ENCODE data around the gene ZFYVE27. TPM values are rescaled to one million over a fixed set of nuclear protein-coding genes. Genes with fewer than 3 reads are reported as not detected.
A peak's percentile ranks its signal among the peaks of the same experiment; 100 is the strongest.

The ZFYVE27 gene, protein sequence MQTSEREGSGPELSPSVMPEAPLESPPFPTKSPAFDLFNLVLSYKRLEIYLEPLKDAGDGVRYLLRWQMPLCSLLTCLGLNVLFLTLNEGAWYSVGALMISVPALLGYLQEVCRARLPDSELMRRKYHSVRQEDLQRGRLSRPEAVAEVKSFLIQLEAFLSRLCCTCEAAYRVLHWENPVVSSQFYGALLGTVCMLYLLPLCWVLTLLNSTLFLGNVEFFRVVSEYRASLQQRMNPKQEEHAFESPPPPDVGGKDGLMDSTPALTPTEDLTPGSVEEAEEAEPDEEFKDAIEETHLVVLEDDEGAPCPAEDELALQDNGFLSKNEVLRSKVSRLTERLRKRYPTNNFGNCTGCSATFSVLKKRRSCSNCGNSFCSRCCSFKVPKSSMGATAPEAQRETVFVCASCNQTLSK
- total RNA-seq, result 23.7 and 24.2 TPM in 2 replicates
- polyA plus RNA-seq, result 16.3 and 17.4 TPM in 2 replicates
- 12.2 and 15.0 TPM in 2 replicates for polyA plus RNA-seq (2011; cell fraction: cytosol; rRNA removed)
- 82.0 and 82.2 TPM in 2 replicates for polyA plus RNA-seq (2011; cell fraction: nucleus; rRNA removed)
- polyA plus RNA-seq (2012), result 14.8 and 15.0 TPM in 2 replicates
- 23.1 and 24.9 TPM in 2 replicates for polyA minus RNA-seq
- polyA minus RNA-seq (2011; cell fraction: cytosol; rRNA and poly(A)+ RNA removed), result 10.0 TPM
- polyA minus RNA-seq (2011; cell fraction: nucleus; rRNA and poly(A)+ RNA removed), result 25.1 and 37.1 TPM in 2 replicates
- percentile 74 among the genes with signal in this experiment for Bru-seq, nascent RNA
- percentile 77 among the genes with signal in this experiment for BruChase-seq, experiment 1, labeled RNA remaining after a 6-hour chase
- BruChase-seq, experiment 2, labeled RNA remaining after a 2-hour chase, result percentile 93 among the genes with signal in this experiment
- long read RNA-seq, partial matches to known transcripts, result 9 of 38 reads
- long read RNA-seq, other reads (novel, unspliced or antisense), result 25 of 38 reads

DNA sequence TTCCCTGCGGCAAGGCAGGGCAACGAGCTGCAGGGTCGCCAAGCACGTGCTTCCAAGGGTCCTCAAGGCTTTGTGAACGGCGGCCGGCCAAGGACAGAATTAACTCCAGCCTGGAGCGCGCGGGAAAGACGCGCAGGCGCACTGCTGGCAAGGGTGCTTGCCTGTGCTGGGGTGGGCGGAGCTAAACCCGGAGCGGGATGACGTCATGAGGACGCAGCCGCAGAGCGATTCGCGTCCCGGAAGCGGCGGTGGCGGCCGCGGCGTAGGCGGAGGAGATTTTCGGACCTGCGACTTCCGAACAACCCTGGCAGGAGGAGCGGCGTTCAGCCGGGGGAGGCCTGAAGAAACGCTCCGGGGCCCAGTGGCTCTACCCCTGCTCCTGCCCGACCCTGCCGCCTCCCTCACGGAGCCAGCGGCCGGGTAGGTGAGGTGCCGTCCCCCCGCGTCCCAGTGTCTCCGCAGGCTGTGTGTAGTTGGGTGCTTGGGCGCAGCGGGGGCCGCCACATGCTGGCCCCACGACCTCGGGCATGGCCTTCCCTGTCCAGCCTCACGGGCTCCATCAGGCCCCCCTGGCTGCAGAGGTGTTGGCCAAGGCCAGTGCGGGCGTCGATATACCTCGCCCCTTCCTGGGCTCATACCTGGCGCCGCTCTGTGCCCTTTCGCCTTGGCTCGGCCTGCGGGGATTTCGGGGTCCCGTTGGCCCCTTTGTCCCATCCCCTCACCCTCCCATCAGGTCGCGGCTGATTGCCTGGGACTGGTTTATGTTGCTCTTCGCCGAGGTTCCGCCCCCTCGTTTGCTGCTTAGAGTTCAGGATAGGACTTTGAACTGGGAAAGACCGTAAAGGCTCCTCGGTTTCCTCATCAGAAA, at the start of gene ZFYVE27:
ZFYVE27 (plus strand) TSS at position 227 of the 868 bp plus-strand sequence. CDS start 1,350 bp downstream, outside the sequence.
- ChIA-PET POLR2A (no interaction called here), CTCF (interaction anchor here (1.0 to 21.8 kb wide), 4 partner anchors 10 to 304 kb away, joined by 4 to 863 read pairs (median 4); partner anchors contain the start of genes AVPI1 and MARVELD1)
- Histone ChIP-seq H3K4me2 (ENCODE audit: insufficient read depth, low read length) (peak within 1 kb of the TSS; percentile 73), H3K4me3 (replicated peaks in 1 of 3; ENCODE audit: insufficient read depth in 1 of 3, low read depth in 1 of 3, low read length in 3 of 3) (peak within 1 kb of the TSS; percentile 46 to 72 (median 63)), H3K36me3 (ENCODE audit: control insufficient read depth in 2 of 2, extremely low read depth in 1 of 2, insufficient read depth in 2 of 2, low read length in 2 of 2) (no peaks in the 10 kb centered on the region), H3K4me1 (ENCODE audit: control insufficient read depth, extremely low read depth, insufficient read depth, low read length) (peaks cover 8% of the 10 kb centered on the region), H3K9ac (replicated peaks; ENCODE audit: extremely low read depth, insufficient read depth, low read length) (peak within 1 kb of the TSS; percentile 68), H4K20me1 (replicated peaks; ENCODE audit: control insufficient read depth, extremely low read depth, insufficient read depth, low read length) (no peaks in the 10 kb centered on the region), H3K27me3 (ENCODE audit: control insufficient read depth in 2 of 2, insufficient read depth in 2 of 2, low read length in 2 of 2) (no peaks in the 10 kb centered on the region), H3K9me1 (replicated peaks; ENCODE audit: control insufficient read depth, extremely low read depth, insufficient read depth, low read length) (no peaks in the 10 kb centered on the region), H3K79me2 (ENCODE audit: control insufficient read depth, insufficient read depth, low read length) (peaks cover 25% of the 10 kb centered on the region), H2AFZ (ENCODE audit: low read depth, low read length) (peak within 1 kb of the TSS; percentile 72), H3K9me3 (replicated peaks; ENCODE audit: control insufficient read depth, insufficient read depth, low read length) (no peaks in the 10 kb centered on the region), H3K27ac (ENCODE audit: insufficient read depth, low read depth, low read length) (peak within 1 kb of the TSS; percentile 37)
- TF ChIP-seq POLR2A (IDR thresholded peaks at IDR 0.05; ENCODE audit: low read depth, low read length) (peak; percentile 93), JUN (IDR thresholded peaks at IDR 0.05; ENCODE audit: borderline replicate concordance, insufficient read depth, insufficient read length, low read depth) (peak; percentile 87), POLR2AphosphoS5 (IDR thresholded peaks at IDR 0.05; ENCODE audit: insufficient read depth, low read depth, low read length) (peak; percentile 93), GATA2 (IDR thresholded peaks at IDR 0.05; ENCODE audit: insufficient read depth, insufficient read length, low read depth, low read length) (no peak), FOS (IDR thresholded peaks at IDR 0.05; ENCODE audit: borderline replicate concordance, insufficient read depth, low read length) (peak; percentile 30), MYC (IDR thresholded peaks at IDR 0.05; ENCODE audit: low read depth, low read length) (peak; percentile 69), EZH2 (IDR thresholded peaks at IDR 0.05; ENCODE audit: borderline replicate concordance, low read depth, low read length, severe bottlenecking) (no peak)
- TF ChIP-seq, protein P1, sequence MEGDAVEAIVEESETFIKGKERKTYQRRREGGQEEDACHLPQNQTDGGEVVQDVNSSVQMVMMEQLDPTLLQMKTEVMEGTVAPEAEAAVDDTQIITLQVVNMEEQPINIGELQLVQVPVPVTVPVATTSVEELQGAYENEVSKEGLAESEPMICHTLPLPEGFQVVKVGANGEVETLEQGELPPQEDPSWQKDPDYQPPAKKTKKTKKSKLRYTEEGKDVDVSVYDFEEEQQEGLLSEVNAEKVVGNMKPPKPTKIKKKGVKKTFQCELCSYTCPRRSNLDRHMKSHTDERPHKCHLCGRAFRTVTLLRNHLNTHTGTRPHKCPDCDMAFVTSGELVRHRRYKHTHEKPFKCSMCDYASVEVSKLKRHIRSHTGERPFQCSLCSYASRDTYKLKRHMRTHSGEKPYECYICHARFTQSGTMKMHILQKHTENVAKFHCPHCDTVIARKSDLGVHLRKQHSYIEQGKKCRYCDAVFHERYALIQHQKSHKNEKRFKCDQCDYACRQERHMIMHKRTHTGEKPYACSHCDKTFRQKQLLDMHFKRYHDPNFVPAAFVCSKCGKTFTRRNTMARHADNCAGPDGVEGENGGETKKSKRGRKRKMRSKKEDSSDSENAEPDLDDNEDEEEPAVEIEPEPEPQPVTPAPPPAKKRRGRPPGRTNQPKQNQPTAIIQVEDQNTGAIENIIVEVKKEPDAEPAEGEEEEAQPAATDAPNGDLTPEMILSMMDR (IDR thresholded peaks at IDR 0.05; ENCODE audit: extremely low read depth in 1 of 2, insufficient read depth in 1 of 2, low read depth in 1 of 2, low read length in 2 of 2), result no peak
- TF ChIP-seq, protein P2, sequence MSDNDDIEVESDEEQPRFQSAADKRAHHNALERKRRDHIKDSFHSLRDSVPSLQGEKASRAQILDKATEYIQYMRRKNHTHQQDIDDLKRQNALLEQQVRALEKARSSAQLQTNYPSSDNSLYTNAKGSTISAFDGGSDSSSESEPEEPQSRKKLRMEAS (IDR thresholded peaks at IDR 0.05; ENCODE audit: insufficient read depth, insufficient read length), result peak; percentile 95
- FAIRE-seq (peak; percentile 99), DNase-seq (ENCODE audit: low read depth, low spot score) (peak; percentile 95)
- intact Hi-C loops (cut with micrococcal nuclease), result loop anchor here (2.0 to 10.0 kb wide), 2 partner anchors 50 to 242 kb away; partner anchors contain the start of genes AVPI1, MMS19 and UBTD1
- dilution Hi-C loops (cut with MboI; ENCODE audit: extremely low pct_ligation_motif_present, low sequenced_read_pairs), result no loop called here
- TSS peak; percentile 46 for BruUV-seq (replicated peaks)
